K562 (cell line): Measurements from ENCODE around the gene POLDIP3. TPM values are rescaled to one million over a fixed set of nuclear protein-coding genes. Genes with fewer than 3 reads are reported as not detected.

ENCODE experiments used
- NR3C1 ChIP-seq: sonication (generic); formaldehyde crosslinking; IDR thresholded peaks from 2 replicates; pipeline ENCODE4 v1.8.1; 2022; ENCODE audit warnings: missing genetic modification reagents
- PKNOX1 ChIP-seq: fragments of 450-650 bp; IDR thresholded peaks from 2 replicates; pipeline ENCODE4 v1.6.1; 2016
- PTBP1 ChIP-seq: fragments of 200-400 bp; formaldehyde crosslinking; IDR thresholded peaks from 2 replicates; pipeline ENCODE4 v1.6.1; 2017; ENCODE audit warnings: low read depth, low read length
- RAD21 ChIP-seq, 2 experiments: fragments of 250-450 bp in 1 of 2; fragments of 450-650 bp in 1 of 2; sonication (Bioruptor Pico) in 1 of 2; formaldehyde crosslinking in 1 of 2; IDR thresholded peaks in 1 of 2; conservative IDR thresholded peaks in 1 of 2; 2 replicates each; pipeline versions ENCODE4 v1.4.0 to v1.8.0; 2020 to 2022; ENCODE audit warnings: mild to moderate bottlenecking in 2 of 2, moderate library complexity in 1 of 2
- ZFP30 ChIP-seq: fragments of 250-450 bp; sonication (Bioruptor Pico); IDR thresholded peaks from 2 replicates; pipeline ENCODE4 v1.8.0; 2022; ENCODE audit warnings: moderate library complexity, mild to moderate bottlenecking, inconsistent platforms, borderline replicate concordance
- ZKSCAN8 ChIP-seq: fragments of 200-800 bp; sonication (Bioruptor generic); IDR thresholded peaks from 2 replicates; pipeline ENCODE4 v1.6.1; 2016; ENCODE audit warnings: missing genetic modification characterization, missing compliant biosample characterization
- ZMIZ1 ChIP-seq, 2 experiments: fragments of 150-350 bp in 1 of 2; IDR thresholded peaks; 2 replicates each; pipeline ENCODE4 v1.6.1; 2012 to 2016; ENCODE audit warnings: low read depth in 2 of 2, low read length in 2 of 2, mild to moderate bottlenecking in 1 of 2, moderate library complexity in 1 of 2
- ZNF449 ChIP-seq: fragments of 250-450 bp; sonication (Bioruptor Pico); IDR thresholded peaks from 2 replicates; pipeline ENCODE4 v1.8.0; 2022; ENCODE audit warnings: moderate library complexity, mild to moderate bottlenecking, inconsistent platforms
- ZNF717 ChIP-seq: fragments of 250-450 bp; sonication (Bioruptor Pico); IDR thresholded peaks from 2 replicates; pipeline ENCODE4 v1.5.0; 2021
- polyA plus RNA-seq, 8 experiments: library from polyadenylated mRNA; depleted of rRNA in 4 of 8; stranded (reverse) in 5 of 8; unstranded in 3 of 8; fragments of >200 nt; fragmentation: Nextera tagmentation in 2 of 8; fragmentation: Illumina TruSeq in 1 of 8; extraction: Ambion mirVana in 2 of 8; extraction: Trizol in 1 of 8; gene quantifications; 2 replicates each; pipeline versions ENCODE4 v1.2.1 to v1.2.3, GENCODE V29; 2011 to 2014; ENCODE audit warnings: inconsistent platforms in 1 of 8, missing spikeins in 1 of 8
- total RNA-seq, 7 experiments: library from RNA; depleted of rRNA in 6 of 7; stranded (reverse); fragments of >200 nt in 6 of 7; fragmentation: Illumina TruSeq in 2 of 7; extraction: Trizol in 2 of 7; gene quantifications; 2 replicates each; pipeline versions ENCODE4 v1.2.1 to v1.2.3, GENCODE V29; 2011 to 2021; ENCODE audit warnings: low replicate concordance in 1 of 7
- TF ChIP-seq, protein P1 (sequence below): sonication (generic); formaldehyde crosslinking; IDR thresholded peaks from 2 replicates; pipeline ENCODE4 v1.8.0; 2022; ENCODE audit warnings: mild to moderate bottlenecking, low read depth, missing genetic modification reagents
- TF ChIP-seq, protein P2 (sequence below): fragments of 250-450 bp; sonication (Bioruptor Pico); IDR thresholded peaks from 2 replicates; pipeline ENCODE4 v1.8.0; 2021; ENCODE audit warnings: mild to moderate bottlenecking, moderate library complexity

Gene POLDIP3
- total and polyA plus RNA-seq, 9 of the 15 experiments (the other 6 are each of a cell fraction or from before 2014, with no cell fraction given): 14.3 to 53.0 (median 26.3) TPM

DNA sequence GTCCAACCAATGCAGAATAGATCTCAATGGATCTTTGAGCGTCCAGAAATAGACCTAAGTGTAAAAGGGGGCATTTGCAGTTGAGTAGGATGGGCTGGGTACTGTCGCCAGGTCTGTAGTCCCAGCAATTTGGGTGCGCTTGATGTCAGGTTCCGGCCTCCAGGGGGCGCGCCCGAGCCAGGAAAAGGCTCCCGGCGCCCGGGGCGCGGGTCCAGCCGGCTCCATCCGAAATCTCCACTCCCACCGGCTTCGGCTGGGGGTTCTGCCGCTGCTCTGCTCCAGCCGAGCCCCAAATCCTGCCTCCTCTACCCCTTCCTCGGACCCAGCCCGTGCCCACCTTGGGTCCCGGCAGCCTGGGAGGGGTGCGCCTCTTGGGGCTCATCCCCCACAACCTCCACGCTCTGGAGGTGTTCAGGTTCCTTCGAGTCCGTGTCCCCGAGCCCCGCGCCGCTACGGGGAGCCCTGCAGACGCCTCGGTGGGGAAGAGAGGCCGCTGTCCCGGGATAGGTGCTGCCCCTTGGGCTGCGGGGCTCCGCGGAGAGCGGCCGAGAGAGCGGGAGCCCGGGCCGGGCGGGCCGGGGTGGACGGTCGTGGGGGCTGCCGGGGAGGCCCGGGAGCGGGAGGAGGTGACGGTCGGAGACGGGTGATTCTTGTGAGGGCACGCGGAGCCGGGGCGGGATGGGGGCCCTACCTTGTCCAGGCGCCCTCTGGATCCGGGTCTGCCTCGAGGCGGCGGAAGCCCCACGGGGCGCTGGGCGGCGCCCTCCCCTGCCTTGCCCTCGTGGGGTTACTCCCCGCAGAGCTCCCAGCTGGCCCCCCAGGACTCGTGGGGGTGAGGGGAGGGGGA is 47.5 kb upstream of the POLDIP3 start (continued):
- TF ChIP-seq ZMIZ1 (IDR thresholded peaks at IDR 0.05; ENCODE audit: low read depth in 2 of 2, low read length in 2 of 2) (no peak), NR3C1 (CRISPR knock-in tag) (no peak), ZNF449 (CRISPR knock-in tag) (no peak), PKNOX1 (no peak), ZKSCAN8 (CRISPR knock-in tag) (no peak), PTBP1 (no peak), ZFP30 (CRISPR knock-in tag) (no peak), RAD21 (CRISPR knock-in tag; conservative IDR thresholded peaks at IDR 0.05 in 1 of 2, IDR thresholded peaks at IDR 0.05 in 1 of 2) (peak; percentile 56 to 76), ZNF717 (CRISPR knock-in tag) (no peak)
- TF ChIP-seq, protein P1, sequence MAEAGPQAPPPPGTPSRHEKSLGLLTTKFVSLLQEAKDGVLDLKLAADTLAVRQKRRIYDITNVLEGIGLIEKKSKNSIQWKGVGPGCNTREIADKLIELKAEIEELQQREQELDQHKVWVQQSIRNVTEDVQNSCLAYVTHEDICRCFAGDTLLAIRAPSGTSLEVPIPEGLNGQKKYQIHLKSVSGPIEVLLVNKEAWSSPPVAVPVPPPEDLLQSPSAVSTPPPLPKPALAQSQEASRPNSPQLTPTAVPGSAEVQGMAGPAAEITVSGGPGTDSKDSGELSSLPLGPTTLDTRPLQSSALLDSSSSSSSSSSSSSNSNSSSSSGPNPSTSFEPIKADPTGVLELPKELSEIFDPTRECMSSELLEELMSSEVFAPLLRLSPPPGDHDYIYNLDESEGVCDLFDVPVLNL (CRISPR knock-in tag): no peak
- TF ChIP-seq, protein P2, sequence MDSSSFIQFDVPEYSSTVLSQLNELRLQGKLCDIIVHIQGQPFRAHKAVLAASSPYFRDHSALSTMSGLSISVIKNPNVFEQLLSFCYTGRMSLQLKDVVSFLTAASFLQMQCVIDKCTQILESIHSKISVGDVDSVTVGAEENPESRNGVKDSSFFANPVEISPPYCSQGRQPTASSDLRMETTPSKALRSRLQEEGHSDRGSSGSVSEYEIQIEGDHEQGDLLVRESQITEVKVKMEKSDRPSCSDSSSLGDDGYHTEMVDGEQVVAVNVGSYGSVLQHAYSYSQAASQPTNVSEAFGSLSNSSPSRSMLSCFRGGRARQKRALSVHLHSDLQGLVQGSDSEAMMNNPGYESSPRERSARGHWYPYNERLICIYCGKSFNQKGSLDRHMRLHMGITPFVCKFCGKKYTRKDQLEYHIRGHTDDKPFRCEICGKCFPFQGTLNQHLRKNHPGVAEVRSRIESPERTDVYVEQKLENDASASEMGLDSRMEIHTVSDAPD: no peak
